H9 (cell line): ENCODE data around the gene CATSPERE. TPM values are rescaled to one million over a fixed set of nuclear protein-coding genes. Genes with fewer than 3 reads are reported as not detected.

ENCODE experiments used
- DNase-seq: peaks from one replicate; pipeline ENCODE4 v3.0.0-alpha.2; 2017
- H2AFZ ChIP-seq: one replicate; pipeline ENCODE4 v1.6.1; 2013; ENCODE audit warnings: mild to moderate bottlenecking, low read length, control low read depth, moderate library complexity
- H2AK5ac ChIP-seq: 2 replicates; pipeline ENCODE4 v1.6.1; 2013; ENCODE audit warnings: low read length, control low read depth, mixed read lengths; ENCODE audit not compliant: insufficient read length
- H2BK120ac ChIP-seq: one replicate; pipeline ENCODE4 v1.6.1; 2013; ENCODE audit warnings: low read depth, mild to moderate bottlenecking, low read length, control low read depth, inconsistent platforms; ENCODE audit not compliant: poor library complexity, severe bottlenecking
- H2BK12ac ChIP-seq: 2 replicates; pipeline ENCODE4 v1.6.1; 2013; ENCODE audit warnings: low read length, control low read depth, mixed read lengths, low read depth; ENCODE audit not compliant: insufficient read length
- H2BK15ac ChIP-seq: 2 replicates; pipeline ENCODE4 v1.6.1; 2013; ENCODE audit warnings: low read depth, low read length, control low read depth
- H2BK20ac ChIP-seq: one replicate; pipeline ENCODE4 v1.6.1; 2013; ENCODE audit warnings: low read depth, mild to moderate bottlenecking, low read length, control low read depth, inconsistent platforms; ENCODE audit not compliant: poor library complexity, severe bottlenecking
- H2BK5ac ChIP-seq: 2 replicates; pipeline ENCODE4 v1.6.1; 2013; ENCODE audit warnings: low read length, control low read depth, mixed read lengths; ENCODE audit not compliant: insufficient read length
- H3K14ac ChIP-seq: 2 replicates; pipeline ENCODE4 v1.6.1; 2013; ENCODE audit warnings: low read length, control low read depth; ENCODE audit not compliant: insufficient read depth
- H3K18ac ChIP-seq: 2 replicates; pipeline ENCODE4 v1.6.1; 2013; ENCODE audit warnings: low read depth, mild to moderate bottlenecking, mixed read lengths, low read length, control low read depth; ENCODE audit not compliant: insufficient read length
- H3K23ac ChIP-seq: 2 replicates; pipeline ENCODE4 v1.6.1; 2013; ENCODE audit warnings: low read length, control low read depth, mixed read lengths, low read depth; ENCODE audit not compliant: insufficient read length
- H3K23me2 ChIP-seq: 2 replicates; pipeline ENCODE4 v1.6.1; 2013; ENCODE audit warnings: low read depth, mild to moderate bottlenecking, mixed read lengths, low read length, control low read depth; ENCODE audit not compliant: insufficient read length, poor library complexity, severe bottlenecking
- H3K27ac ChIP-seq: 2 replicates; pipeline ENCODE4 v1.5.1; 2013; ENCODE audit warnings: low read length, control low read depth, mixed read lengths, low read depth; ENCODE audit not compliant: insufficient read length
- H3K27me3 ChIP-seq: 2 replicates; pipeline ENCODE4 v1.6.1; 2013; ENCODE audit warnings: low read length, control low read depth, inconsistent platforms; ENCODE audit not compliant: insufficient read depth
- H3K4ac ChIP-seq: 2 replicates; pipeline ENCODE4 v1.6.1; 2013; ENCODE audit warnings: low read depth, mild to moderate bottlenecking, control low read depth, inconsistent platforms, low read length, moderate library complexity
- H3K4me1 ChIP-seq: 2 replicates; pipeline ENCODE4 v1.6.1; 2013; ENCODE audit warnings: low read length, control low read depth, inconsistent platforms; ENCODE audit not compliant: insufficient read depth
- H3K4me2 ChIP-seq: 2 replicates; pipeline ENCODE4 v1.6.1; 2013; ENCODE audit warnings: low read length, control low read depth, mixed read lengths; ENCODE audit not compliant: insufficient read length, insufficient read depth
- H3K56ac ChIP-seq: 2 replicates; pipeline ENCODE4 v1.6.1; 2013; ENCODE audit warnings: low read depth, mild to moderate bottlenecking, mixed read lengths, low read length, control low read depth; ENCODE audit not compliant: insufficient read length
- H3K79me1 ChIP-seq: 2 replicates; pipeline ENCODE4 v1.6.1; 2013; ENCODE audit warnings: low read depth, mild to moderate bottlenecking, moderate library complexity, low read length, control low read depth, inconsistent platforms; ENCODE audit not compliant: insufficient read depth, poor library complexity, severe bottlenecking
- H3K79me2 ChIP-seq: 2 replicates; pipeline ENCODE4 v1.6.1; 2013; ENCODE audit warnings: low read length, control low read depth, inconsistent platforms; ENCODE audit not compliant: insufficient read depth
- H3K9ac ChIP-seq: 2 replicates; pipeline ENCODE4 v1.6.1; 2013; ENCODE audit warnings: low read length, control low read depth, mixed read lengths; ENCODE audit not compliant: insufficient read length; ENCODE audit errors: extremely low read depth
- H3K9me3 ChIP-seq: one replicate; pipeline ENCODE4 v1.6.1; 2013; ENCODE audit warnings: low read depth, low read length, inconsistent platforms; ENCODE audit not compliant: control insufficient read depth
- H3T11ph ChIP-seq: one replicate; pipeline ENCODE4 v1.6.1; 2013; ENCODE audit warnings: mild to moderate bottlenecking, low read length, control low read depth, inconsistent platforms
- H4K20me1 ChIP-seq: one replicate; pipeline ENCODE4 v1.6.1; 2013; ENCODE audit not compliant: control insufficient read depth, insufficient read length, insufficient read depth
- H4K5ac ChIP-seq: 2 replicates; pipeline ENCODE4 v1.6.1; 2013; ENCODE audit warnings: low read depth, mild to moderate bottlenecking, mixed read lengths, low read length, control low read depth; ENCODE audit not compliant: insufficient read length
- H4K8ac ChIP-seq: replicated peaks from 2 replicates; pipeline ENCODE4 v1.6.1; 2013; ENCODE audit warnings: low read length, control low read depth, mixed read lengths, low read depth; ENCODE audit not compliant: insufficient read length
- H4K91ac ChIP-seq: 2 replicates; pipeline ENCODE4 v1.6.1; 2013; ENCODE audit warnings: low read depth, mild to moderate bottlenecking, moderate library complexity, mixed read lengths, low read length, control low read depth; ENCODE audit not compliant: insufficient read length
- H3K27ac Mint-ChIP-seq, 3 experiments: 2 replicates in 2 of 3; 3 replicates in 1 of 3; pipeline ENCODE4 v1.8.0; 2020 to 2021; ENCODE audit warnings: mixed read lengths in 3 of 3, mild to moderate bottlenecking in 1 of 3, moderate library complexity in 1 of 3
- H3K27me3 Mint-ChIP-seq: 2 replicates; pipeline ENCODE4 v1.8.0; 2021; ENCODE audit warnings: low read depth, mild to moderate bottlenecking, moderate library complexity, mixed read lengths
- H3K36me3 Mint-ChIP-seq, 3 experiments: 2 replicates in 2 of 3; 3 replicates in 1 of 3; pipeline ENCODE4 v1.8.0; 2020 to 2021; ENCODE audit warnings: low read depth in 3 of 3, mixed read lengths in 3 of 3; ENCODE audit not compliant: insufficient read depth in 1 of 3
- H3K4me1 Mint-ChIP-seq, 2 experiments: 2 replicates each; pipeline ENCODE4 v1.8.0; 2020; ENCODE audit warnings: mixed read lengths in 2 of 2
- H3K4me3 Mint-ChIP-seq, 2 experiments: 2 replicates in 1 of 2; 3 replicates in 1 of 2; pipeline ENCODE4 v1.8.0; 2020 to 2021; ENCODE audit warnings: mild to moderate bottlenecking in 2 of 2, mixed read lengths in 2 of 2, moderate library complexity in 1 of 2
- H3K9me3 Mint-ChIP-seq, 2 experiments: 2 replicates in 1 of 2; 3 replicates in 1 of 2; pipeline ENCODE4 v1.8.0; 2020; ENCODE audit warnings: mild to moderate bottlenecking in 2 of 2, mixed read lengths in 2 of 2, moderate library complexity in 1 of 2
- CTCF ChIP-seq: fragments of 200-600 bp; sonication (generic); conservative IDR thresholded peaks from 3 replicates; pipeline ENCODE4 v1.8.0; 2021; ENCODE audit warnings: antibody characterized with exemption, mild to moderate bottlenecking
- WGBS: extraction: QIAGEN DNeasy Blood & Tissue Kit; methylation state at CpG from one replicate; pipeline ENCODE4 v1.1.7; 2013; ENCODE audit warnings: missing lambda C conversion rate, low lambda C conversion rate, mixed read lengths; ENCODE audit not compliant: insufficient read length; ENCODE audit errors: extremely low coverage; 5-methylcytosine and 5-hydroxymethylcytosine counted together
- total RNA-seq: library from RNA; stranded (reverse); gene quantifications from 2 replicates; pipeline ENCODE4 v1.2.1, GENCODE V29; 2021

Gene CATSPERE
- total RNA-seq, 1 experiment from 2014 or later = 0.31 TPM

DNA sequence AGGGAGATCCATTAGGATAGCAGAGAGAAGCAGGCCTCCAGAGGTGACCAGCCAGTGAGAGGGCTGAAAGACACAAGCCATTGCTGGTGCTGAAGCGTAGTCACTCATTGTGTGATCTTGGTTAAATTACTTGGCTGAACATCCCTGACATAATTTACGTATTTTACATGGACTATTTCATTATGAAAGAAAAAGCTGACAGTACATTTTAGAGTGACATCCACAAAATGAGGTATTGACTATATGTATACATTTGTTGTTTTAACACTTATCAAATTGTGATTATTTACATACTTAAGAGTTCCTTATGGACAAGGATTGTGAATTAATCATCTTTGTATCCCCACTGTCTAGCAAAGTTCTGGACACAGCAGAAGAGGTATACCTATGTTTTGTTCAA, 206.7 kb downstream of the CATSPERE start:
- no peak overlapping the region for H2BK5ac ChIP-seq
- H3K23me2 ChIP-seq = no peaks in the 10 kb centered on the region
- H3K4me1 ChIP-seq = no peaks in the 10 kb centered on the region
- H3K4ac ChIP-seq = no peak overlapping the region
- no peak for TF ChIP-seq CTCF
- no peaks in the 10 kb centered on the region for H3K27me3 ChIP-seq
- no peaks in the 10 kb centered on the region for H4K20me1 ChIP-seq
- H3K9ac ChIP-seq = no peak overlapping the region
- Mint-ChIP-seq H3K4me3 (no peak overlapping the region), H3K4me1 (peaks cover 0 to 1% of the 10 kb centered on the region in 2 experiments; a peak in 3 of 4 replicates), H3K36me3 (peaks cover 5 to 20% (median 7%) of the 10 kb centered on the region in 3 experiments; a peak in 6 of 7 replicates), H3K27me3 (no peaks in the 10 kb centered on the region), H3K9me3 (no peaks in the 10 kb centered on the region), H3K27ac (no peak overlapping the region)
- no peak overlapping the region for H2BK15ac ChIP-seq
- no CpG with 5 or more reads among the region's 2 CpGs for WGBS
- no peak overlapping the region for H4K8ac ChIP-seq
- no peak overlapping the region for H2AFZ ChIP-seq
- no peak overlapping the region for H3K27ac ChIP-seq
- H3K56ac ChIP-seq = no peak overlapping the region
- DNase-seq = no peak
- no peak overlapping the region for H2BK120ac ChIP-seq
- no peak overlapping the region for H3K18ac ChIP-seq
- H3K4me2 ChIP-seq = no peak overlapping the region
- no peak overlapping the region for H3K23ac ChIP-seq
- H3T11ph ChIP-seq = no peak overlapping the region
- H3K14ac ChIP-seq = no peak overlapping the region
- no peak overlapping the region for H4K91ac ChIP-seq
- no peaks in the 10 kb centered on the region for H3K9me3 ChIP-seq
- no peak overlapping the region for H2BK20ac ChIP-seq
- H3K79me1 ChIP-seq = peaks cover 8% of the 10 kb centered on the region
- no peak overlapping the region for H4K5ac ChIP-seq
- no peak overlapping the region for H2AK5ac ChIP-seq
- H3K79me2 ChIP-seq = peaks cover 7% of the 10 kb centered on the region; the same call in 1 of the 2 replicates
- H2BK12ac ChIP-seq = no peak overlapping the region
